Activated CD8-positive, alpha-beta memory T cell treated with anti-CD3 and anti-CD28 coated beads for 1 hour (primary cell): ENCODE measurements around the gene WNT3A.
"Not testable (repeated sequence)": the region's sequence is repeated elsewhere in the genome, so short reads cannot be mapped to it uniquely, and the experiment has no call there.

Experiments
- DNase-seq, 2 donors: peaks; one replicate each; pipeline ENCODE4 v3.0.0-alpha.2; 2020; ENCODE audit warnings: low read depth in 1 of 2; ENCODE audit errors: extremely low read depth in 1 of 2

Gene WNT3A

DNA sequence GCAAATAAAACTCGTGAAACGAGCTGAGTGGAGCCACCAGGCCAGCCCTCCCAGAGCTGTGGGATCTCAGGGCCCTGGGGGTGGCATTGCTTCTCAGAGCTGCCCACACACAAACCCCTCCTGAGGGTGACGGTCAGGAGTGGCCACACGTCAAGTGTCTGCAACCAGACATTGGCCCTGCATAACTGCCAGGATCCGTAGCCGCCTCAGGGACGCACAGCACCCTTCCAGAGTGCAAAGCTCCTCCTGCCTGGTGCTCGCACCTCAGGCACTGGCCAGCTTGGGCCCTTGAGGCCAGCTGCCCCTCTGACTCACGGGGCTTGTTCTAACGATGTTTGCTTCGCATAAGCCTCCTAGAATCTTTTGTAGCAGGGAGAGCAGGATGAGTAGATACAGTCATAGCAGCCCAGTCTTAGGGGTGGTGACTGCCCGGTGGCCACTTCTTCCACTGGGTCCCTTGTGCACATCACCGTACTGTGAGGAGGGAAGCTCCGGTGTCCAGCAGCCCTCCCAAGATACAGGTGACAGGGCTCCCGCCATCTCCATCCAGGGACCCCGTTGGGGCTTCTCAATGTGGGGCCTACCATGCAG is 5.0 kb downstream of the WNT3A start:
- no peak for DNase-seq

DNA sequence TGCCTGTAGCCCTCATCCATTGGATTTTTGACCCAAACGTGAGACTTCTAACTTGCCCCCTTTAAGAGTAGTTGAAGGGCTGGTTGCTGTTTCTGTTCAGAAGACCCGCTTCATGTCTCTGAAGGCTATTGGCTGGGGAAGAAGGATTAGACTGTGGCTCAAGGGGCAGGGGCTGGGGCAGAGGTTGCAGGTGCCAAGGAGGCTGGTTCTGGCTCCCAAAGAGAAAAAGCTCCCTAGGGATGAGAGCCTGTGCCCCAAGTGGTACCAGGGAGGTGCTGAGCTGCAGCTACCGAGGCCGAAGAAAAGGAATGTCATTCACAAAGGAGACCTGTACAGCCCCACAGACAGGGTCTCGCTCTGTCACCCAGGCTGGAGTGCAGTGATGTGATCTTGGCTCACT is 5.8 kb downstream of the WNT3A start:
- no peak for DNase-seq

DNA sequence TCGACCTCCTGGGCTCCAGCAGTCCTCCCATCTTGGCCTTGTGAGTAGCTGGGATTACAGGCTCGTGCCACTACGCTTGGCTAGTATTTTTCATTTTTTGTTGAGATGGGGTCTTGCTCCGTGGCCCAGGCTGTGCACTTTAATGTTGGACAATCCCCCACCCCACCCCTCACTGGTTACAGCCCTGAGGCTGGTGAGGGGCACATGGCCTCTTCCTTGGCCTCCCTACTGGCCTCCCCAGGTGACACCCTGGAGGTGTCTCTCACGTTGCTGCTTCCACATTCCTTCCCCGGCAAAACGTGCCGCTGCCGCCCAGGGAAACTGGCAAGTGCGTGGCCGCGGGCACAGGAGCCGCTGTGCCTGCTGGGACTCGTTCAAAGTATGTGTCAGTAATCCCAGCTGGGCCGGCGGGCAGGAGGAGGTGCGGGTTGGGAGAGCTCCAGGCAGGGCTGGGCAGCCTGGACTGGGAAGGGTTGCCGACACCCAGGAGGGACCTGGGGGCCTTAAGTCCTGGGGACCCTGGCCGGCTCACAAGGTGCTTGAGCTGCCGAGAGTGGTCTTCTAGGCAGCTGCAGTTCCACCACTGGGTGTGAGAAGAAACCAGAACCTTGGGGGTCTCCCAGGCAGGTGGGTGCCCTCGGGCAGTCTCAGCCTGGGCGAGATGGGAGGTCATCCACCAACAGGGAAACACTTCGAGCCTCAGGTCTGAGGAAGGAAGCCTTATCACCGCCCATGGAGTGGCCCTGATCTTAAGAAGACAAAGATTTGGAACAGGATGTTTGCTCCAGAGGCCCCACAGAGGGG is 6.5 kb downstream of the WNT3A start:
- DNase-seq: no peak

GRCh38 chr1:228013935-228014930 is 7.4 kb downstream of the WNT3A start:
- no peak for DNase-seq

- DNase-seq: no peak
Measured at GRCh38 chr1:228015276-228016180, 8.7 kb downstream of the WNT3A start.

DNA sequence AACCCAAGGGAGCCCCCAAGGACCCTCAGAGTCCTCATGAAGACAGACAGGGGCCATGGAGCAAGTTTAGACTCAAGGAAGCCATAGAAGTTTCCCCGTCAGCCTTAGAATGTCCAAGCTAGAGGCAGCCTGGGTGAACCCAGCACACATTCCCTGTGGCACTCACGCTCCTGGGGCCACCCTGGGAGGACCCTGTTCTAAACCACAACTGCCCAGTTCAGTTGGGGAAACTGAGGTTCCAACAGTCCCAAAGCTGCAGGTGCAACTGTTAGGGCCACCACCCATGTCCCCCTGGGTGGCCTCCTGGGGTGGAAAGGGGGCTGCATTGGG is 9.3 kb downstream of the WNT3A start:
- no peak for DNase-seq

GRCh38 chr1:228016653-228017355 is 10.0 kb downstream of the WNT3A start:
- DNase-seq: no peak

DNA sequence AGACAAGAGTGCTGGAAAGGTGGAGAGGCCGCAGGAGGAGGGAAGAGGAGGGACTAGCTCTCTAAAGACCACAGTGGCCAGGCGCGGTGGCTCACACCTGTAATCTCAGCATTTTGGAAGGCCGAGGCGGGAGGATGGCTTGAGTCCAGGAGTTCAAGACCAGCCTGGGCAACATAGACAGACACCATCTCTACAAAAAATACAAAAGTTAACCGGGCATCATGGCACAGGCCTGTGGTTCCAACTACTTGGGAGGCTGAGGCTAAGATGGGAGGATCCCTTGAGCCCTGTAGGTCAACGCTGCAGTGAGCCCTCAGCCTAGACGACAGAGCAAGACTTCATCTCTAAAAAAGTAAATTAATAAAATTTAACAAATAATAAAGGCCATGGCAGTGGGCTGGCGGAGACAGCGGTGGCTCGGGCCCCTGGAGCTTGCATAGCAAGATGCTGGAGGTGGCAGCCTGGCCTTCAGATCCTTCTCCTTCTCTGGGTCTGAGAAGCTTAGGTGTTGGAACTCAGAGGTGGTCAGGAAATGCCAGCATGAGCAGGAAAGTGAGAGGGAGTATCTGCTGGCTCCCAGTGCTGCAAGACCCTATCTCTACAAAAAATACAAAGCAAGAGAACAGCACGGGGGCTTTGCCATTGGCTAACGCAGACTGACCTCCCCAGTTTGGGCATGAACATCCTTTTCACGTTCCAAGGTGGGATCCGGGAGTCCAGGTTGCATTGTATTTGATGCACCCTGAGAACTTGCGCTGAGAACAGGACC is 10.7 kb downstream of the WNT3A start:
- no peak for DNase-seq

GRCh38 chr1:228018125-228018398 is 11.3 kb downstream of the WNT3A start:
- DNase-seq: no peak

- DNase-seq: no peak
Measured at GRCh38 chr1:228018961-228019721, 12.3 kb downstream of the WNT3A start.

DNA sequence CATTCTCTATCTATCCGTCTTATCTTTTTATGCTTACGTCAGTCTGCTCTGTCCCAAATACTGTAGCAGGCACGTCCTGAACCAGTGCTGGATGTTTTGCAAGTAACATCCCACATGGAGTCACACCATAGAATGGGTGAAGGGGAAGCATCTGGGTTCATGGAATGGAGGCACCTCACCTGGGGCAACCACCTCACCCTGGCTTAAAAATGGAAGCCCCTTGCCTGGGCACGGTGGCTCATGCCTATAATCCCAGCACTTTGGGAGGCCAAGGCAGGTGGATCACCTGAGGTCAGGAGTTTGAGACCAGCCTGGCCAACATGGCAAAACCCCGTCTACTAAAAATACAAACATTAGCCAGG is 12.9 kb downstream of the WNT3A start:
- DNase-seq: not testable (repeated sequence)

DNA sequence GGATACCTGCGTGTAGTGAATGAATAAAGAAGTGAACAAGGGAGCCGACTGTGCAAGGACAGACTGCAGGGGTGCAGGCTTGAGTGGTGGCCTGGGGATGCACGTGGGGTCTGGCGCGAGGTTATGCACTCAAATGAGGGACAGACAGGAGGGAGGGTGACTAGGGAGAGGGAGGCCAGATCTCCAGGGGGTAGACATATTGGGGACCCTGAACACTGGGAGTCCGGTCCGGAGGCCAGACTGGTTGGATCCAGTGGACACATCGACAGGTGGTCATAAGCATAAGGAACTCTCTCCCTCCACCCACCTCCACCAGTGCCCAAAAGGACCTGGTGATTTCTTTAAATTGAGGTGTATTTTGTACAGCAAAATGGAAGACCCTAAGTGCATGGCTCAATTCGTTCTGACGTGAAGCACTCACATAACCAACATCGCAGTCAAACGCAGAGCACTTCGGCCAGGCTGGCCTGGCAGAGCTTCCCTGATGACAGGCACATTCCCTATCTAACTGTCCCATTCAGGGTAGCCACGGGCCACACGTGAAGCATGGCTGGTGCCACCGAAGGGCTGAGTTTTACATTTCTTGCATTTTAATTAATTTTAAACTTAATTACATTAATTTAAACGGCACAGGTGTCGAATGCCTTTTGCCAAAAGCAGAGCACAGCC is 14.0 kb downstream of the WNT3A start:
- DNase-seq: no peak

- DNase-seq: no peak
Measured at GRCh38 chr1:228021355-228022030, 14.7 kb downstream of the WNT3A start.

DNA sequence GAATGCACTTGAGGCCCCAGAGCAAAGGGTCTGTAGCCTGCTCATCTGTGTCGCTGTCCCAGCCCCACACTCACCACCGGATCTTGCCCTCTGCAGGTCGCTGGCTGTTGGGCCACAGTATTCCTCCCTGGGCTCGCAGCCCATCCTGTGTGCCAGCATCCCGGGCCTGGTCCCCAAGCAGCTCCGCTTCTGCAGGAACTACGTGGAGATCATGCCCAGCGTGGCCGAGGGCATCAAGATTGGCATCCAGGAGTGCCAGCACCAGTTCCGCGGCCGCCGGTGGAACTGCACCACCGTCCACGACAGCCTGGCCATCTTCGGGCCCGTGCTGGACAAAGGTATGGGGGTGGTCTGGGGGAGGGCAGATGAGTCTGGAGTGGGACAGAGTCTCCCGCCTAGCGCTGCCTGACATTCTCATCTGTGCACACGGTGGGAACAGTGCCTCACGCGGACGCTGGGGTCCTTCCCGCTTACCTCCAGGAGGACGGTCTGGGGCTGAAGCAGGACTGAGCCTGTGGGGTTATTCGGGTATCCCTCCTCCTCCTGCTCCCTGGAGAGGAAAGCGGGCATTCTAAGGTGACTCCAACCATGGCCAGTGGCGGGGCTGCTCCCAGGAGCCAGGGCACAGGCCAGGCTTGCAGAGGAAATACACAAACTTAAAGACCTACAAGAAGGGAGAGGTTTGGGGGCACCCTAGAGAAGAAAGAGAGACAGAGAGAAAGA is 15.9 kb downstream of the WNT3A start:
- DNase-seq: no peak

- DNase-seq: no peak
Measured at GRCh38 chr1:228023294-228023639, 16.5 kb downstream of the WNT3A start.

GRCh38 chr1:228029281-228029680 is 22.5 kb downstream of the WNT3A start:
- no peak for DNase-seq
